WTC11 (cell line): Measurements from ENCODE around the gene NFE2L3. TPM values are rescaled to one million over a fixed set of nuclear protein-coding genes. Genes with fewer than 3 reads are reported as not detected.

Experiments
- ATF1 ChIP-seq: sonication (generic); formaldehyde crosslinking; IDR thresholded peaks from 2 replicates; pipeline ENCODE4 v1.8.1; 2023; ENCODE audit warnings: mild to moderate bottlenecking, moderate library complexity, missing genetic modification reagents
- CREM ChIP-seq: sonication (generic); formaldehyde crosslinking; IDR thresholded peaks from 2 replicates; pipeline ENCODE4 v1.8.1; 2022; ENCODE audit warnings: mild to moderate bottlenecking, missing genetic modification reagents, moderate library complexity
- ETV6 ChIP-seq: sonication (generic); formaldehyde crosslinking; IDR thresholded peaks from 2 replicates; pipeline ENCODE4 v1.8.1; 2022; ENCODE audit warnings: mild to moderate bottlenecking, missing genetic modification reagents
- FOXP1 ChIP-seq: sonication (generic); formaldehyde crosslinking; IDR thresholded peaks from 2 replicates; pipeline ENCODE4 v1.8.0; 2022; ENCODE audit warnings: missing genetic modification reagents, mild to moderate bottlenecking, moderate library complexity, borderline replicate concordance
- IRF2 ChIP-seq: sonication (generic); formaldehyde crosslinking; IDR thresholded peaks from 2 replicates; pipeline ENCODE4 v1.8.0; 2022; ENCODE audit warnings: low read depth, missing genetic modification reagents, borderline replicate concordance
- MYBL2 ChIP-seq: sonication (generic); formaldehyde crosslinking; IDR thresholded peaks from 2 replicates; pipeline ENCODE4 v1.8.1; 2023; ENCODE audit warnings: mild to moderate bottlenecking, moderate library complexity, missing genetic modification reagents
- NFATC4 ChIP-seq: fragments of 250-450 bp; sonication (Bioruptor Pico); IDR thresholded peaks from 2 replicates; pipeline ENCODE4 v1.9.0; 2021; ENCODE audit warnings: mild to moderate bottlenecking
- NR3C1 ChIP-seq: sonication (generic); formaldehyde crosslinking; conservative IDR thresholded peaks from 2 replicates; pipeline ENCODE4 v1.8.1; 2023; ENCODE audit warnings: low read depth, mild to moderate bottlenecking, missing genetic modification reagents
- RORB ChIP-seq: fragments of 250-450 bp; sonication (Bioruptor Pico); IDR thresholded peaks from 2 replicates; pipeline ENCODE4 v1.9.0; 2021; ENCODE audit warnings: mild to moderate bottlenecking
- SMAD4 ChIP-seq: sonication (generic); formaldehyde crosslinking; IDR thresholded peaks from 2 replicates; pipeline ENCODE4 v1.8.0; 2022; ENCODE audit warnings: mild to moderate bottlenecking, missing genetic modification reagents
- SP1 ChIP-seq: sonication (generic); formaldehyde crosslinking; conservative IDR thresholded peaks from 2 replicates; pipeline ENCODE4 v1.8.1; 2022; ENCODE audit warnings: missing genetic modification reagents
- TCF7 ChIP-seq: sonication (generic); formaldehyde crosslinking; IDR thresholded peaks from 2 replicates; pipeline ENCODE4 v1.8.0; 2022; ENCODE audit warnings: mild to moderate bottlenecking, low read depth, missing genetic modification reagents, moderate library complexity
- TEAD1 ChIP-seq: sonication (generic); formaldehyde crosslinking; IDR thresholded peaks from 2 replicates; pipeline ENCODE4 v1.8.0; 2022; ENCODE audit warnings: mild to moderate bottlenecking, missing genetic modification reagents
- TEAD4 ChIP-seq: sonication (generic); formaldehyde crosslinking; IDR thresholded peaks from 2 replicates; pipeline ENCODE4 v1.8.0; 2022; ENCODE audit warnings: mild to moderate bottlenecking, missing genetic modification reagents
- ZNF263 ChIP-seq: sonication (generic); formaldehyde crosslinking; IDR thresholded peaks from 2 replicates; pipeline ENCODE4 v1.8.1; 2022; ENCODE audit warnings: low read depth, mild to moderate bottlenecking, moderate library complexity, missing genetic modification reagents
- ZNF396 ChIP-seq: fragments of 250-450 bp; sonication (Bioruptor Pico); IDR thresholded peaks from 2 replicates; pipeline ENCODE4 v1.8.0; 2021; ENCODE audit warnings: mild to moderate bottlenecking, moderate library complexity, borderline replicate concordance
- ZNF416 ChIP-seq: fragments of 250-450 bp; sonication (Bioruptor Pico); IDR thresholded peaks from 2 replicates; pipeline ENCODE4 v1.9.0; 2021; ENCODE audit warnings: mild to moderate bottlenecking, inconsistent platforms
- ZNF423 ChIP-seq: fragments of 250-450 bp; sonication (Bioruptor Pico); IDR thresholded peaks from 2 replicates; pipeline ENCODE4 v2.1.2; 2022; ENCODE audit warnings: mild to moderate bottlenecking, moderate library complexity
- ZNF671 ChIP-seq: fragments of 250-450 bp; sonication (Bioruptor Pico); IDR thresholded peaks from 2 replicates; pipeline ENCODE4 v1.8.0; 2021; ENCODE audit warnings: mild to moderate bottlenecking
- total RNA-seq: library from RNA; stranded (reverse); gene quantifications from 3 replicates; pipeline ENCODE4 v1.2.3, GENCODE V29; 2021
- TF ChIP-seq, protein P1 (sequence below): sonication (generic); formaldehyde crosslinking; IDR thresholded peaks from 2 replicates; pipeline ENCODE4 v1.8.0; 2022; ENCODE audit warnings: mild to moderate bottlenecking, missing genetic modification reagents
- TF ChIP-seq, protein P2 (sequence below): sonication (generic); formaldehyde crosslinking; IDR thresholded peaks from 2 replicates; pipeline ENCODE4 v1.8.1; 2022; ENCODE audit warnings: low read depth, mild to moderate bottlenecking, moderate library complexity, missing genetic modification reagents, borderline replicate concordance
- TF ChIP-seq, protein P3 (sequence below): fragments of 250-450 bp; sonication (Bioruptor Pico); IDR thresholded peaks from 2 replicates; pipeline ENCODE4 v2.1.2; 2022; ENCODE audit warnings: mild to moderate bottlenecking, moderate library complexity
- TF ChIP-seq, protein P4 (sequence below): sonication (generic); formaldehyde crosslinking; IDR thresholded peaks from 2 replicates; pipeline ENCODE4 v1.8.1; 2023; ENCODE audit warnings: mild to moderate bottlenecking, missing genetic modification reagents
- TF ChIP-seq, protein P5 (sequence below): sonication (generic); formaldehyde crosslinking; IDR thresholded peaks from 2 replicates; pipeline ENCODE4 v1.8.1; 2022; ENCODE audit warnings: low read depth, missing genetic modification reagents, borderline replicate concordance
- TF ChIP-seq, protein P6 (sequence below): sonication (generic); formaldehyde crosslinking; IDR thresholded peaks from 2 replicates; pipeline ENCODE4 v1.8.1; 2022; ENCODE audit warnings: mild to moderate bottlenecking, missing genetic modification reagents, moderate library complexity, borderline replicate concordance
- TF ChIP-seq, protein P7 (sequence below): sonication (generic); formaldehyde crosslinking; IDR thresholded peaks from 2 replicates; pipeline ENCODE4 v1.8.1; 2023; ENCODE audit warnings: mild to moderate bottlenecking, missing genetic modification reagents, moderate library complexity
- TF ChIP-seq, protein P8 (sequence below): sonication (generic); formaldehyde crosslinking; IDR thresholded peaks from 2 replicates; pipeline ENCODE4 v1.8.1; 2022; ENCODE audit warnings: missing genetic modification reagents, borderline replicate concordance
- TF ChIP-seq, protein P9 (sequence below): sonication (generic); formaldehyde crosslinking; conservative IDR thresholded peaks from 2 replicates; pipeline ENCODE4 v1.8.1; 2022; ENCODE audit warnings: mild to moderate bottlenecking, missing genetic modification reagents
- TF ChIP-seq, protein P10 (sequence below): sonication (generic); formaldehyde crosslinking; IDR thresholded peaks from 2 replicates; pipeline ENCODE4 v1.8.0; 2022; ENCODE audit warnings: mild to moderate bottlenecking, missing genetic modification reagents

Gene NFE2L3
- total RNA-seq, 1 experiment from 2014 or later, result 66.8 TPM

DNA sequence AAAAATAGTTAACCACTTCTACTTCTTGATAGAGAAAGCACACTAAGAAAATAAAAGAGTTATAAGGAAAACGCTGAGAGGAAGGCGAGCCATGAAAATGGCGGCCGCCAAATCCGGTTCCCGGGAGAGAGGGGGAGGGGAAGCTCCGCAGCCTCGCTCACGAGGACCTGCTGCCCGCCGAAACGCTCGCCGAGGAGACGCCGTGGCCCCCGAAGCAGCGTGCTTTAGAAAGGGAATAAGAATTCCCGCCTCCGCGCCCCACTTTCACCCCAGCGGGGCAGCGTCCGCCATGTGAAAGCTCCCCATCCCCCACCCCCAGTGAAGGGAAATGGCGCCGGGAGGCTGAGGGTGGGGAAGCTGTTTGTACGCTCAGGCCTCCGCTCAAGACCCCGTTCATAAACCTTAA is 48.0 kb downstream of the NFE2L3 start (continued):
- no peak for TF ChIP-seq IRF2 (CRISPR knock-in tag)
- TF ChIP-seq, protein P1, sequence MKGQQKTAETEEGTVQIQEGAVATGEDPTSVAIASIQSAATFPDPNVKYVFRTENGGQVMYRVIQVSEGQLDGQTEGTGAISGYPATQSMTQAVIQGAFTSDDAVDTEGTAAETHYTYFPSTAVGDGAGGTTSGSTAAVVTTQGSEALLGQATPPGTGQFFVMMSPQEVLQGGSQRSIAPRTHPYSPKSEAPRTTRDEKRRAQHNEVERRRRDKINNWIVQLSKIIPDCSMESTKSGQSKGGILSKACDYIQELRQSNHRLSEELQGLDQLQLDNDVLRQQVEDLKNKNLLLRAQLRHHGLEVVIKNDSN, result no peak
- TF ChIP-seq SMAD4 (CRISPR knock-in tag), result no peak
- no peak for TF ChIP-seq TEAD4 (CRISPR knock-in tag)
- TF ChIP-seq ZNF671 (CRISPR knock-in tag), result 0 out of 2 replicates have a peak, but pooled peaks have one; percentile 39
- TF ChIP-seq, protein P2, sequence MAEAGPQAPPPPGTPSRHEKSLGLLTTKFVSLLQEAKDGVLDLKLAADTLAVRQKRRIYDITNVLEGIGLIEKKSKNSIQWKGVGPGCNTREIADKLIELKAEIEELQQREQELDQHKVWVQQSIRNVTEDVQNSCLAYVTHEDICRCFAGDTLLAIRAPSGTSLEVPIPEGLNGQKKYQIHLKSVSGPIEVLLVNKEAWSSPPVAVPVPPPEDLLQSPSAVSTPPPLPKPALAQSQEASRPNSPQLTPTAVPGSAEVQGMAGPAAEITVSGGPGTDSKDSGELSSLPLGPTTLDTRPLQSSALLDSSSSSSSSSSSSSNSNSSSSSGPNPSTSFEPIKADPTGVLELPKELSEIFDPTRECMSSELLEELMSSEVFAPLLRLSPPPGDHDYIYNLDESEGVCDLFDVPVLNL (CRISPR knock-in tag), result no peak
- no peak for TF ChIP-seq TEAD1
- no peak for TF ChIP-seq RORB
- TF ChIP-seq, protein P3, sequence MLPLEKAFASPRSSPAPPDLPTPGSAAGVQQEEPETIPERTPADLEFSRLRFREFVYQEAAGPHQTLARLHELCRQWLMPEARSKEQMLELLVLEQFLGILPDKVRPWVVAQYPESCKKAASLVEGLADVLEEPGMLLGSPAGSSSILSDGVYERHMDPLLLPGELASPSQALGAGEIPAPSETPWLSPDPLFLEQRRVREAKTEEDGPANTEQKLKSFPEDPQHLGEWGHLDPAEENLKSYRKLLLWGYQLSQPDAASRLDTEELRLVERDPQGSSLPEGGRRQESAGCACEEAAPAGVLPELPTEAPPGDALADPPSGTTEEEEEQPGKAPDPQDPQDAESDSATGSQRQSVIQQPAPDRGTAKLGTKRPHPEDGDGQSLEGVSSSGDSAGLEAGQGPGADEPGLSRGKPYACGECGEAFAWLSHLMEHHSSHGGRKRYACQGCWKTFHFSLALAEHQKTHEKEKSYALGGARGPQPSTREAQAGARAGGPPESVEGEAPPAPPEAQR (CRISPR knock-in tag), result no peak
- TF ChIP-seq, protein P4, sequence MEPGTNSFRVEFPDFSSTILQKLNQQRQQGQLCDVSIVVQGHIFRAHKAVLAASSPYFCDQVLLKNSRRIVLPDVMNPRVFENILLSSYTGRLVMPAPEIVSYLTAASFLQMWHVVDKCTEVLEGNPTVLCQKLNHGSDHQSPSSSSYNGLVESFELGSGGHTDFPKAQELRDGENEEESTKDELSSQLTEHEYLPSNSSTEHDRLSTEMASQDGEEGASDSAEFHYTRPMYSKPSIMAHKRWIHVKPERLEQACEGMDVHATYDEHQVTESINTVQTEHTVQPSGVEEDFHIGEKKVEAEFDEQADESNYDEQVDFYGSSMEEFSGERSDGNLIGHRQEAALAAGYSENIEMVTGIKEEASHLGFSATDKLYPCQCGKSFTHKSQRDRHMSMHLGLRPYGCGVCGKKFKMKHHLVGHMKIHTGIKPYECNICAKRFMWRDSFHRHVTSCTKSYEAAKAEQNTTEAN (CRISPR knock-in tag), result no peak
- TF ChIP-seq, protein P5, sequence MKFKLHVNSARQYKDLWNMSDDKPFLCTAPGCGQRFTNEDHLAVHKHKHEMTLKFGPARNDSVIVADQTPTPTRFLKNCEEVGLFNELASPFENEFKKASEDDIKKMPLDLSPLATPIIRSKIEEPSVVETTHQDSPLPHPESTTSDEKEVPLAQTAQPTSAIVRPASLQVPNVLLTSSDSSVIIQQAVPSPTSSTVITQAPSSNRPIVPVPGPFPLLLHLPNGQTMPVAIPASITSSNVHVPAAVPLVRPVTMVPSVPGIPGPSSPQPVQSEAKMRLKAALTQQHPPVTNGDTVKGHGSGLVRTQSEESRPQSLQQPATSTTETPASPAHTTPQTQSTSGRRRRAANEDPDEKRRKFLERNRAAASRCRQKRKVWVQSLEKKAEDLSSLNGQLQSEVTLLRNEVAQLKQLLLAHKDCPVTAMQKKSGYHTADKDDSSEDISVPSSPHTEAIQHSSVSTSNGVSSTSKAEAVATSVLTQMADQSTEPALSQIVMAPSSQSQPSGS, result no peak
- TF ChIP-seq, protein P6, sequence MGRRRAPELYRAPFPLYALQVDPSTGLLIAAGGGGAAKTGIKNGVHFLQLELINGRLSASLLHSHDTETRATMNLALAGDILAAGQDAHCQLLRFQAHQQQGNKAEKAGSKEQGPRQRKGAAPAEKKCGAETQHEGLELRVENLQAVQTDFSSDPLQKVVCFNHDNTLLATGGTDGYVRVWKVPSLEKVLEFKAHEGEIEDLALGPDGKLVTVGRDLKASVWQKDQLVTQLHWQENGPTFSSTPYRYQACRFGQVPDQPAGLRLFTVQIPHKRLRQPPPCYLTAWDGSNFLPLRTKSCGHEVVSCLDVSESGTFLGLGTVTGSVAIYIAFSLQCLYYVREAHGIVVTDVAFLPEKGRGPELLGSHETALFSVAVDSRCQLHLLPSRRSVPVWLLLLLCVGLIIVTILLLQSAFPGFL, result no peak
- no peak for TF ChIP-seq ZNF396
- TF ChIP-seq SP1 (CRISPR knock-in tag), result no peak
- peak; percentile 91 for TF ChIP-seq ZNF416
- TF ChIP-seq, protein P7, sequence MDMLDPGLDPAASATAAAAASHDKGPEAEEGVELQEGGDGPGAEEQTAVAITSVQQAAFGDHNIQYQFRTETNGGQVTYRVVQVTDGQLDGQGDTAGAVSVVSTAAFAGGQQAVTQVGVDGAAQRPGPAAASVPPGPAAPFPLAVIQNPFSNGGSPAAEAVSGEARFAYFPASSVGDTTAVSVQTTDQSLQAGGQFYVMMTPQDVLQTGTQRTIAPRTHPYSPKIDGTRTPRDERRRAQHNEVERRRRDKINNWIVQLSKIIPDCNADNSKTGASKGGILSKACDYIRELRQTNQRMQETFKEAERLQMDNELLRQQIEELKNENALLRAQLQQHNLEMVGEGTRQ (CRISPR knock-in tag), result no peak
- TF ChIP-seq, protein P8, sequence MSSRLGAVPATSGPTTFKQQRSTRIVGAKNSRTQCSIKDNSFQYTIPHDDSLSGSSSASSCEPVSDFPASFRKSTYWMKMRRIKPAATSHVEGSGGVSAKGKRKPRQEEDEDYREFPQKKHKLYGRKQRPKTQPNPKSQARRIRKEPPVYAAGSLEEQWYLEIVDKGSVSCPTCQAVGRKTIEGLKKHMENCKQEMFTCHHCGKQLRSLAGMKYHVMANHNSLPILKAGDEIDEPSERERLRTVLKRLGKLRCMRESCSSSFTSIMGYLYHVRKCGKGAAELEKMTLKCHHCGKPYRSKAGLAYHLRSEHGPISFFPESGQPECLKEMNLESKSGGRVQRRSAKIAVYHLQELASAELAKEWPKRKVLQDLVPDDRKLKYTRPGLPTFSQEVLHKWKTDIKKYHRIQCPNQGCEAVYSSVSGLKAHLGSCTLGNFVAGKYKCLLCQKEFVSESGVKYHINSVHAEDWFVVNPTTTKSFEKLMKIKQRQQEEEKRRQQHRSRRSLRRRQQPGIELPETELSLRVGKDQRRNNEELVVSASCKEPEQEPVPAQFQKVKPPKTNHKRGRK, result no peak
- TF ChIP-seq NFATC4, result peak; percentile 88
- no peak for TF ChIP-seq FOXP1 (CRISPR knock-in tag)
- TF ChIP-seq TCF7 (CRISPR knock-in tag), result no peak
- TF ChIP-seq ZNF423 (CRISPR knock-in tag), result no peak
- TF ChIP-seq ZNF263 (CRISPR knock-in tag), result no peak
- no peak; the same call in 1 of the 2 replicates for TF ChIP-seq CREM (CRISPR knock-in tag)
- no peak; the same call in 1 of the 2 replicates for TF ChIP-seq ETV6
- no peak for TF ChIP-seq ATF1 (CRISPR knock-in tag)
- no peak for TF ChIP-seq MYBL2 (CRISPR knock-in tag)
- TF ChIP-seq, protein P9, sequence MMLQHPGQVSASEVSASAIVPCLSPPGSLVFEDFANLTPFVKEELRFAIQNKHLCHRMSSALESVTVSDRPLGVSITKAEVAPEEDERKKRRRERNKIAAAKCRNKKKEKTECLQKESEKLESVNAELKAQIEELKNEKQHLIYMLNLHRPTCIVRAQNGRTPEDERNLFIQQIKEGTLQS (CRISPR knock-in tag), result no peak
- TF ChIP-seq, protein P10, sequence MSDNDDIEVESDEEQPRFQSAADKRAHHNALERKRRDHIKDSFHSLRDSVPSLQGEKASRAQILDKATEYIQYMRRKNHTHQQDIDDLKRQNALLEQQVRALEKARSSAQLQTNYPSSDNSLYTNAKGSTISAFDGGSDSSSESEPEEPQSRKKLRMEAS, result no peak
- TF ChIP-seq NR3C1 (CRISPR knock-in tag), result no peak
